SIG-M5 treated with dmso at 0.1 percent for 504 hours (cell line): Measurements from ENCODE around the gene MYO1E.

Experiments used
- DNase-seq: peaks from one replicate; lab custom pipeline; 2025; ENCODE audit not compliant: unreplicated experiment; lab: John Stamatoyannopoulos, UW

MYO1E gene

DNA sequence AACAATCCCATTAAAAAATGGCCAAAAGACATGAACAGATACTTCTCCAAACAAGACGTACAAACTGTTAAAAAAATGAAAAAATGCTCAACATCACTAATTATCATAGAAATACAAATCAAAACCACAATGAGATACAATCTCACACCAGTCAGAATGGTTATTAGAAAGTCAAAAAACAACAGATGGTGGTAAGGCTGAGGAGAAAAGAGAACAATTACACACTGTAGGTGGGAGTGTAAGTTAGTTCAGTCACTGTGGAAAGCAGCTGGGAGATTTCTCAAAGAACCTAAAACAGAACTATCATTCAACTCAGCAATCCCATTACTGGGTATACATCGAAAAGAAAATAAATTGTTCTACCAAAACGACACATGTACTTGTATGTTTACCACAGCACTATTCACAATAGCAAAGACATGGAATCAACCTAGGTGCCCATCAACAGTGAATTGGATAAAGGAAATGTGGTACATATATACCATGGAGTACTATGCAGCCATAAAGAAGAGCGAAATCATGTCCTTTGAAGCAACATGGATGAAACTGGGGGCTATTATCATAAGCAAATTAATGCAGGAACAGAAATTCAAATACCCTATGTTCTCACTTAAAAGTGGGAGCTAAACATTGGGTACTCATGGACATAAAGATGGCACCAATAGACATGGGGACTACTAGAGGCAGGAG lies 51.5 kb downstream of the MYO1E start:
- DNase-seq: no peak

- DNase-seq: no peak
Observed at GRCh38 chr15:59317211-59317610, 55.5 kb downstream of the MYO1E start.

- DNase-seq: no peak
Observed at GRCh38 chr15:59315914-59316451, 56.7 kb downstream of the MYO1E start.

DNA sequence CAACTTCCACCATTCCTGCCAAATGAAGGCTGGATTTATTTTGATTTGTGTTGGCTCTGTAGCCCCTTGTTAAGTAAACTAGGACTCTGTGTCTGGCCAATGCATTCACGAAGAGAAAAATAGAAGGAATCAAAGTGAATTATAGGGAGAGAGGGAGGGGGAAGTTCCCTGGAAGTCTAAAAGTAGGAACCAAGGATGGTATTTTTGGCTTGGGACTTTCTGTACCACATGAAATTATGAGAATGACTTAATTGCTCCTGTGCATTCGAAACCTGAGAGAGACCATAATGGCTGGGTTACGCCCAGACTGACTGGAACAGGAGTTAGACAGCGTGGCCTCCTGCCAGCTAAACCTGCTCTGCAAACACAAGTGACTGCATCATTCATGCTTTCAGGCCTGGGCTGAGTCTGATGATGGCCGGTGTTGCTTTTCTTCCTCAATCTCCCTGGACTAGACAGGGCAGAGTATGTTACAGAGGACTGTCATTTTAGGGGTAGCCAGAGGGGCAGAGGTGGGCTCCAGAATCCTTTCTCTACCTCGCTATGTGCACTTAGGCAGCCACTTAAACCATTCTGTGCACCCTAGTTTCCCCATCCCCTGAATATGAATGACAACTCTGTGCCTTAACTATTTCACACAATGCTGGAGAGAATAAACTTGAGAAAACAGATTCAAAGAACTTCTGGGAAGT lies 58.9 kb downstream of the MYO1E start:
- DNase-seq: no peak

DNA sequence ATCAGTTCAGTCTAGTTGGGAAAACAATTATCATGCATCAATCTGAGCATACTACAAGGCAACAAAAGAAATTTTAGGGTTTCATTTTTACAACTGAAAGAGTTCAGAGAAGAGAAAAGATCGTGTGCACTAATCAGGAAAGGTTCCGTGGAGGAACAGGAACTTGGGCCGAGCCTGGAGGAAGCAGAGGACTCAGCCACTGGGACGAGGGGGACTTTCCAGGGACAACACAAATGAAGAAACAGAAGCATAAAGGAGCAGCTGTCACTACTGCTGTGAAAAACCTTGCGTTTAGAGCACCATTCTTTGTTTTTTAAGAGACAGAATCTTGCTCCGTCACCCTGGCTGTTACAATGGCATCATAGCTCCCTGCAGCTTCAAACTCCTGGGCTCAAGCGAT lies 60.5 kb downstream of the MYO1E start:
- DNase-seq: no peak

GRCh38 chr15:59311195-59311594 lies 61.5 kb downstream of the MYO1E start:
- no peak for DNase-seq

DNA sequence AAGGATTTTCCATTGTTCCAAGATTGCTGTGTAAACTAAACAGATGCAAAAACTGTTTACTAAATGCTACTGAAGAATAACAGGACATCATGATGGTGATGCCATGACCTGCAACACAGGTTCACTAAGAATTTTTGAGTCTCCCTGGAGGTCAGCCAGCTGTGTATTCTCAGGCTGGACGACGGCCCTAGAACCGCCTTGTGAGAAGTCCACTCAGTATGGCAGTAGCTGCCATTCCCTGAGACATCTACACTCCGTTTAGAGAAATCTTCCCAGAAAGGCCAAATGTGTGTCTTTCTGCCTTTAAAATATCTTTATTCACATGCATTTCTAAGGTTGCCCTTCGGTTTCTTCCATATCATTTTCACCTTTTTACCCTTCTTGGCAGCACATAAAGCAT lies 63.3 kb downstream of the MYO1E start:
- no peak for DNase-seq

DNA sequence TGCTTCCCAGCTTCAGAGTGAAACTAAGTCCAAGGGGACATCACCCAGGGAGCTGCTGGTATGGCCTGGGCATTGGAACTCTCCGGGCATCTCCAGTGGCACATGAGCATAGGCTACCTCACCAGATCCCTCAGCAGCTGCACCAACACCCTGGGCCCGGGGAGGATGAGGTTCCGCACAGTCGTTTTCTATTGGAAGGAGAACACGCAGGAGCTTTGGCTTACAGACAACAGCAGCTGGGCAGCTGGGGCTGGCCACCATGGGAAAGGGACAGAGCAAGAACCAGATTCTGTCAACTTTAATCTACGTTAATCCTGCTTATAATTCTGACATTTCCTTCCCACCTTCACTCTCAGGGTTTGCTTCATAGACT lies 65.5 kb downstream of the MYO1E start:
- DNase-seq: no peak

GRCh38 chr15:59306520-59307164 lies 66.0 kb downstream of the MYO1E start:
- no peak for DNase-seq

DNA sequence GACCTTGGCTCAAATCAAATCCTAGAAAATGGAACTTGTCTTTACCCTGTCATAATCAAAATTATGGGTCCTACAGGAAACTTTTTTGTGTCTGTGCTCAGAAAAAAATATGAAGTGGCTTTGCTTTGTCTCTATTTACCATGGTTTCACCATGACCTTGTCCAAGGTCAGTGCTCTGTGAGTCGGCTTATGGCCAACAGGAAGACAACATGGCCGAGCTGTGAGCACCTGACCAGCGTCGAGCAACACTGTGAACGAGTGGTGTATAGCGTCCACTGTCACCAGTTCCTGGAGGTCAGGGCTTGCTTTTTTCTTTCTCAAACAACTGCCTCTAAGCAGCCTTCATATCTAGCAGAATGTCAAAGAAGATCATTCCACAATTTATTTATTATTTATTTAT lies 67.9 kb downstream of the MYO1E start:
- no peak for DNase-seq

GRCh38 chr15:59304034-59304795 lies 68.5 kb downstream of the MYO1E start:
- no peak for DNase-seq

GRCh38 chr15:59303633-59304032 lies 69.0 kb downstream of the MYO1E start:
- no peak for DNase-seq

- DNase-seq: no peak
Observed at GRCh38 chr15:59303136-59303535, 69.5 kb downstream of the MYO1E start.

- no peak for DNase-seq
Observed at GRCh38 chr15:59301527-59301926, 71.1 kb downstream of the MYO1E start.

DNA sequence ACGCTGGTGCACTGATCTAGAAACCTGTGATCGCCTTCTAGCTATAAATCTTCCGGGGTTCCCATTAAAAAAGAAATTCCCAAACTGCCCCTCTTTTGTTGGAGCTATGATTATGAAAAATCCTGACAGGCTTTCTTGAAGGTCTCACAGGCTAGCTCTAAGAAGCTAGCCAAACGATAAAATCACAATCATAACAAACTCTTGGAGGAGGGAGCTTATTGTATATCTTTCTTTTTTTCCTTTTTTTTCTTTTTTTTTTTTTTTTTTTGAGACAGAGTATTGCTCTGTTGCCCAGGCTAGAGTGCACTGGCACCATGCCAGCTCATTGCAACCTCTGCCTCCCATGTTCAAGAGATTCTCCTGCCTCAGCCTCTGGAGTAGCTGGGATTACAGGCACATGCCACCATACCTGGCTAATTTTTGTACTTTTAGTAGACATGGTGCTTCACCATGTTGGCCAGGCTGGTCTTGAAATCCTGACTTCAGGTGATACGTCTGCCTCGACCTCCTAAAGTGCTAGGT lies 72.0 kb downstream of the MYO1E start:
- no peak for DNase-seq

- DNase-seq: peak; percentile 96
Observed at GRCh38 chr15:59299929-59300617, 72.6 kb downstream of the MYO1E start.

DNA sequence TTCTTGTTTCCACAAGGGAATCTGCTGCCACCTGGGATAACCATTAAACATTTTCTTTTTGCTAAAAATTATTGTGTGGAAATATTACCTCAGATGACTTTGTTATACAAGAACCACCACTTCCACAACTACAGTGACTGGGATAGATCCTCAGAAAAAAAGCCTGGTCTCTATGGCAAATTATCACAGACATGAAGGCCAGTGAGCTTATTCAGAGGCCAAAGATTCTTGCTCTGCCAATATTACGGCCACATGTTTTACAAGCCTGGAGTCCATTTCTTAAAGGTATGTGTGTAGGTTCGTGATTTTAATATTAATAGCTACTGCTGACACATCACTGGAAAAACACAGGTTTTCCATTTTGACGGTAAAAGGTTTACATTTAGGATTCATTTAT lies 73.8 kb downstream of the MYO1E start:
- no peak for DNase-seq

DNA sequence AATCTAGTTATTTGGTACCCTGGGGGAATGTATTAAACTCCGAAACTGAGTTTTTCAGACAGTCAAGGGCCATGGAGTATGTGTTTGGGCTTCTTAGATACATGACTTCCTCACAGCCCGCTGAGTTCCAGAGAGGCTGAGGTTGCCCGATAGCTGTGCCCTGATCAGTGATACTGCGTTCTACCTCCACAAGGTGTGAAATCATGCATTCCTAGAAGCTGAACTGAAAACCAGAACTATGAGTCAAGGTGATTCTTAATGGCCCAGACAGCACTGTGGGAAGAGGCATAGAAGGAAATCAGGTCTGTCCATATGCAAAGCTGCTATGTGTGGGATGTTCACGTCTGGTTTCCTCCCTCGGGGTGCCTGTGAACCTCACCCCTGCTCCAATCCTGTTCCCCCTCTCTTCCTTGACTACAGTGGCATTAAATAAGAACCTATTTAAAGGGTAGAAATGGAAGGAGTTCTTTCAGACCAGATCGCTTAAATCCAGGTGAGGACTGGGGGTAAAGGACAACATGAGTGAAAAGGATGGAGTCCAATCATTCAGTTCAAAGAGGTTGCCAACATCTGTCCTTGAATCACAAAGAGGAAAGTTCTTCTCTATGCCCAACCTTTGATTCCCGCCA lies 74.3 kb downstream of the MYO1E start:
- no peak for DNase-seq

GRCh38 chr15:59296181-59296617 lies 76.5 kb downstream of the MYO1E start:
- no peak for DNase-seq
